ENCODE measurements around the gene ARHGAP44.

The ARHGAP44 gene

GRCh38 chr17:12993631-12994030 is 204.3 kb downstream of the ARHGAP44 start:
- Histone ChIP-seq H3K4me1 (ENCODE audit: control insufficient read depth, insufficient read depth, low read length) (no peaks in the 10 kb centered on the region), H3K27ac (ENCODE audit: low read depth, low read length) (no peak overlapping the region), H3K36me3 (ENCODE audit: control insufficient read depth, insufficient read depth, low read length) (peaks cover 61% of the 10 kb centered on the region), H3K9ac (ENCODE audit: low read length) (no peak overlapping the region), H3K27me3 (ENCODE audit: control insufficient read depth, insufficient read depth, low read length) (no peaks in the 10 kb centered on the region), H3K4me3 (ENCODE audit: low read length) (no peak overlapping the region)

DNA sequence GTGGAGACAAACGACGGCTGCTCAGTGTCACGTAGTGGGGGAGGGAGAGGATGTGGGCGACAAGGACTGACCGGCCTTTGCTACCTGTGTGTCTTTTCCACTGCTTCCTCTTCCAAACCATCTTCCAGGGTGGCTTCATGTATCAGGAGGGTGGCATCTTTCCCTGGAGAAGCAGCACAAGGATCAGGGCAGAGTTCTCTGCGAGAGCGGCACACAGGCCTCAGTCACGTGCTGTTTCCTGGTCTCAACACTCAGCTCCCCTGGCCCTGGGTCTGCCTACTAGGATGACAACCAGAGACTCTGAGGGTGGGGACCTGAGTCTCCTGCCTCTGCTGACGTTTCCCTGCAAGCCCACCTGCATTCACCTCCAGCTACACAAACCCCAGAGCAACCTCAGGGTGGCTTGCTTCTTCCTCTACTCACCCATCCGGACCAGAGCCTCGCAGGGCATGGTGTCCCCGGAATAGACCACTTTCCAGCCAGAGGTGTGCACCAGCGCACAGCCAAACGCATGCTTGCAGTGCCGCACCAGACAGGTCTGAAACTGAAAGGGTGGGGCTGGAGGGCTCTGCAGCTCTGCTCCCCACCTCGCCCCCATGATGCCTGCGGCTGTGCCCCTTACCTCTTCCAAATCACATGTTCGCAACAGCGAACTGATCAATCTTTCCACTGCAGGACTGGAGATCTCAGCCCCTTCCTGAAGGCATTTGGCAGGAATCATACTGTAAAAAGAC is 205.2 kb downstream of the ARHGAP44 start:
- Histone ChIP-seq H3K4me1 (ENCODE audit: control insufficient read depth, insufficient read depth, low read length) (no peaks in the 10 kb centered on the region), H3K36me3 (ENCODE audit: control insufficient read depth, insufficient read depth, low read length) (peaks cover 68% of the 10 kb centered on the region), H3K27ac (ENCODE audit: low read depth, low read length) (no peak overlapping the region), H3K9ac (ENCODE audit: low read length) (no peak overlapping the region), H3K4me3 (ENCODE audit: low read length) (no peak overlapping the region), H3K27me3 (ENCODE audit: control insufficient read depth, insufficient read depth, low read length) (no peaks in the 10 kb centered on the region)

DNA sequence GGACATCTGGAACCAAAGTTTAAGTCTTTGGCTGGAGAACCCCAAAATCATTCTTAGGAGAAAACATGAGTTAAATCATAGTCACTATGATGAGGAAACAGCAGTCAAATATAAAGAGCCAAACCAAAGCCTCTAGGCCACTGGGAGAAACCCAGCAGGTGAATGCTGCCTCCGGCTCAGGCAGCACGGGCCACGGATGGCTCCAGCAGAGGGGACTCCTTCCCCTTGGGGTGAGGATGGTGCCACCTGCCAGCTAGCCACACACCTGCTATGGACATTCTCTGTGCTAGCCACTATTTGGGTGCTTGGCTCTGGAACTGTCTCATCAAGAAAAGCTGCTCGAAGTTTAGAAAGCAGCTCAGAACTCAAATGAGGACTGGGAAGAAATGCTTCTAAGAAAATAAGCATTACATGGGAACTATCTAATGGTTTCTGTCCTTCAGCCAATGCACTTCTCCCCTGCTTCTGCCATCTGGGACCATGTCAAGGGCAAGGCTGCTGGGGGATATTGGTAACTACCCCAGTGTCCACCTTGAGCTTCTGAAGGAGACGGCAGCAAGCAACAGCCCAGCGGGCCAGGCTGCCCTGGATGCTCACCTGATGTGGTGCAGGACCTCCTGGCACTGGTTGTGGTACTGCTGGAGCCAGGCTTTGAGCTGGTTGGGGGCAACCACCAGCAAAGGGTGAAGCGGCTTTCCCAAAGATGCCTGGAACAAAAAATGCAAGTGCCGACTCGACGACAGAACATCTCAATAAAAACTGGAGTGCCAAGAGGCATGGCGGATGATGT is 206.0 kb downstream of the ARHGAP44 start:
- no peaks in the 10 kb centered on the region for H3K27me3 ChIP-seq (ENCODE audit: control insufficient read depth, insufficient read depth, low read length)
- no peak overlapping the region for H3K9ac ChIP-seq (ENCODE audit: low read length)
- no peak overlapping the region for H3K27ac ChIP-seq (ENCODE audit: low read depth, low read length)
- H3K4me1 ChIP-seq (ENCODE audit: control insufficient read depth, insufficient read depth, low read length), result no peaks in the 10 kb centered on the region
- no peak overlapping the region for H3K4me3 ChIP-seq (ENCODE audit: low read length)
- H3K36me3 ChIP-seq (ENCODE audit: control insufficient read depth, insufficient read depth, low read length), result peaks cover 70% of the 10 kb centered on the region

DNA sequence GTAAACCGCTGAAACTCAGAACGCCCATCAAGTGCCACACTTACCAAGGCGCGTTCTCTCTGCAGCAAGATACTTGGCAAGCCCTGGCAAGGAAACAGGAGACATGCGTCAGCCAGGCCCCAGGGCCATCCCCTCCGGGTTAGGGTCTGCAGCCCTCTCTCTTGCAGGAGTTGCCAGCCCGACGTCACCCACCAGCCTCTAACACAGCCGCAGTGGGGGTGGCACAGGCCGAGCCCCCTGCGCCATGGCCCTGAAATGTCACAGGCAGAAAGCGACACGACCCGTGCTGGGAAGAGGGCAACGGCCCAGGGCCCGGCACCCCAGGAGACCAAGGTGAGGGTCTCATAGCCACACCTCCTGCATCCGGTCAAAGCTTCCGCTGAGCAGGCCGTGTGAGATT is 206.6 kb downstream of the ARHGAP44 start:
- Histone ChIP-seq H3K4me1 (ENCODE audit: control insufficient read depth, insufficient read depth, low read length) (no peaks in the 10 kb centered on the region), H3K9ac (ENCODE audit: low read length) (no peak overlapping the region), H3K4me3 (ENCODE audit: low read length) (no peak overlapping the region), H3K36me3 (ENCODE audit: control insufficient read depth, insufficient read depth, low read length) (peaks cover 74% of the 10 kb centered on the region), H3K27me3 (ENCODE audit: control insufficient read depth, insufficient read depth, low read length) (no peaks in the 10 kb centered on the region), H3K27ac (ENCODE audit: low read depth, low read length) (no peak overlapping the region)

GRCh38 chr17:12996357-12996756 is 207.1 kb downstream of the ARHGAP44 start:
- Histone ChIP-seq H3K9ac (ENCODE audit: low read length) (no peak overlapping the region), H3K27ac (ENCODE audit: low read depth, low read length) (no peak overlapping the region), H3K27me3 (ENCODE audit: control insufficient read depth, insufficient read depth, low read length) (no peaks in the 10 kb centered on the region), H3K36me3 (ENCODE audit: control insufficient read depth, insufficient read depth, low read length) (peaks cover 74% of the 10 kb centered on the region), H3K4me1 (ENCODE audit: control insufficient read depth, insufficient read depth, low read length) (no peaks in the 10 kb centered on the region), H3K4me3 (ENCODE audit: low read length) (no peak overlapping the region)

- no peaks in the 10 kb centered on the region for H3K27me3 ChIP-seq (ENCODE audit: control insufficient read depth, insufficient read depth, low read length)
- H3K4me3 ChIP-seq (ENCODE audit: low read length), result no peak overlapping the region
- H3K4me1 ChIP-seq (ENCODE audit: control insufficient read depth, insufficient read depth, low read length), result no peaks in the 10 kb centered on the region
- H3K36me3 ChIP-seq (ENCODE audit: control insufficient read depth, insufficient read depth, low read length), result peaks cover 77% of the 10 kb centered on the region
- no peak overlapping the region for H3K27ac ChIP-seq (ENCODE audit: low read depth, low read length)
- no peak overlapping the region for H3K9ac ChIP-seq (ENCODE audit: low read length)
These were observed 207.6 kb downstream of the ARHGAP44 start for GRCh38 chr17:12996941-12997340.

GRCh38 chr17:12998461-12998860 is 209.2 kb downstream of the ARHGAP44 start:
- H3K36me3 ChIP-seq (ENCODE audit: control insufficient read depth, insufficient read depth, low read length), result peaks cover 73% of the 10 kb centered on the region
- no peaks in the 10 kb centered on the region for H3K27me3 ChIP-seq (ENCODE audit: control insufficient read depth, insufficient read depth, low read length)
- no peak overlapping the region for H3K27ac ChIP-seq (ENCODE audit: low read depth, low read length)
- no peak overlapping the region for H3K9ac ChIP-seq (ENCODE audit: low read length)
- no peak overlapping the region for H3K4me3 ChIP-seq (ENCODE audit: low read length)
- no peaks in the 10 kb centered on the region for H3K4me1 ChIP-seq (ENCODE audit: control insufficient read depth, insufficient read depth, low read length)

GRCh38 chr17:12998874-12999273 is 209.6 kb downstream of the ARHGAP44 start:
- Histone ChIP-seq H3K27ac (ENCODE audit: low read depth, low read length) (no peak overlapping the region), H3K4me3 (ENCODE audit: low read length) (no peak overlapping the region), H3K36me3 (ENCODE audit: control insufficient read depth, insufficient read depth, low read length) (peaks cover 69% of the 10 kb centered on the region), H3K9ac (ENCODE audit: low read length) (no peak overlapping the region), H3K4me1 (ENCODE audit: control insufficient read depth, insufficient read depth, low read length) (no peaks in the 10 kb centered on the region), H3K27me3 (ENCODE audit: control insufficient read depth, insufficient read depth, low read length) (no peaks in the 10 kb centered on the region)

DNA sequence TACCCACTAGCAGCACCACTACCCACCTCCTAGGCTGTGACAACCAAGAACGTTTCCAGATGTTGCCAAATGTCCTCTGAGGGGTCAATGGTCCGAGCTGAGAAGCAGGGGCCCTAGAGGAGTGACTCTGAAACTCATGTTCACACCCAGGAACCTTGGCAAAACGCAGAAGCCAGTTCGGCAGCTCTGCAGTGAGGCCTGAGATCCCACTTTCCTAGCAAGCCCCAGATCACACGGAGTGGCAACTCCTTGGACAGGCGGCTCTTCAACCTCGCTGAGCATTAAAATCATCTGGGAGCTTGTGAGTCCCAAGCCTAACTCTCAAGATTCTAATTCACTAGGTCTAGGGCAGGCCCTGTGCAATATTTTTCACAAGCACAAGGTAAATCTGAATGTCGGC is 211.3 kb downstream of the ARHGAP44 start:
- H3K4me3 ChIP-seq (ENCODE audit: low read length), result no peak overlapping the region
- H3K27ac ChIP-seq (ENCODE audit: low read depth, low read length), result no peak overlapping the region
- H3K9ac ChIP-seq (ENCODE audit: low read length), result no peak overlapping the region
- H3K4me1 ChIP-seq (ENCODE audit: control insufficient read depth, insufficient read depth, low read length), result no peaks in the 10 kb centered on the region
- H3K36me3 ChIP-seq (ENCODE audit: control insufficient read depth, insufficient read depth, low read length), result peaks cover 70% of the 10 kb centered on the region
- H3K27me3 ChIP-seq (ENCODE audit: control insufficient read depth, insufficient read depth, low read length), result no peaks in the 10 kb centered on the region

DNA sequence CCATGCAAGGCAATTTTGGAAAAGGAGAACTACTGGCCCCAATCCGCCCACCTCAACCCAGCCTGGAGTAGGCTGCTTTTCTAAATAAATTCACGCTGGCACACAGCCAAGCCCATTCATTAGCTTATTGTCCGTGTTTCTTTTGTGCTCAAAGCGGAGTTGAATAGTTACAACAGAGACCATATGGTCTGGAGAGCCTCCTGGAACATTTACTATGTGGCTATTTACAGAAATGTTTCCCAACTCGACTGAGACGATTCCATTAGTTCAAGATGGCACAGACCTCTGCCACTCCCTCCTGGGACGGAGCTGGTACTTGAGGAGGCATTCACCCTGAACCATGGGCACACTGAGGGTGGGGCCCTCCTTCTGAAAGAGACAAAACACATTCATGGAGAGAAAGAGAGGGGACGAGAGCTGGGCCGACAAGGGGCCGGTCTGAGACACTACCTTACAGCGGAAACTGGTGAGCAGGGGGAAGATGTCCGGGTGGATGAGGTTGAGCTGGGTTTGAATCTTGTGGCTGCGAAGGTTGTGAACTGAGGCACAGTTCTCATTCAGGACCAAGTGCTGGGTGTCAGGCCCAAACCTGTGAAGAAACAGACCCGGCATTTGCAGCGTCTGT is 212.8 kb downstream of the ARHGAP44 start:
- Histone ChIP-seq H3K27ac (ENCODE audit: low read depth, low read length) (no peak overlapping the region), H3K27me3 (ENCODE audit: control insufficient read depth, insufficient read depth, low read length) (no peaks in the 10 kb centered on the region), H3K4me3 (ENCODE audit: low read length) (no peak overlapping the region), H3K9ac (ENCODE audit: low read length) (no peak overlapping the region), H3K36me3 (ENCODE audit: control insufficient read depth, insufficient read depth, low read length) (peaks cover 58% of the 10 kb centered on the region), H3K4me1 (ENCODE audit: control insufficient read depth, insufficient read depth, low read length) (no peaks in the 10 kb centered on the region)

- Histone ChIP-seq H3K27me3 (ENCODE audit: control insufficient read depth, insufficient read depth, low read length) (no peaks in the 10 kb centered on the region), H3K9ac (ENCODE audit: low read length) (no peak overlapping the region), H3K27ac (ENCODE audit: low read depth, low read length) (no peak overlapping the region), H3K36me3 (ENCODE audit: control insufficient read depth, insufficient read depth, low read length) (peaks cover 50% of the 10 kb centered on the region), H3K4me1 (ENCODE audit: control insufficient read depth, insufficient read depth, low read length) (no peaks in the 10 kb centered on the region), H3K4me3 (ENCODE audit: low read length) (no peak overlapping the region)
These were observed 213.6 kb downstream of the ARHGAP44 start for GRCh38 chr17:13002761-13003453.

GRCh38 chr17:13003454-13003851 is 214.2 kb downstream of the ARHGAP44 start:
- H3K4me1 ChIP-seq (ENCODE audit: control insufficient read depth, insufficient read depth, low read length), result no peaks in the 10 kb centered on the region
- H3K27me3 ChIP-seq (ENCODE audit: control insufficient read depth, insufficient read depth, low read length), result no peaks in the 10 kb centered on the region
- H3K36me3 ChIP-seq (ENCODE audit: control insufficient read depth, insufficient read depth, low read length), result peaks cover 44% of the 10 kb centered on the region
- no peak overlapping the region for H3K27ac ChIP-seq (ENCODE audit: low read depth, low read length)
- H3K4me3 ChIP-seq (ENCODE audit: low read length), result no peak overlapping the region
- no peak overlapping the region for H3K9ac ChIP-seq (ENCODE audit: low read length)

Measured in rectal smooth muscle tissue (tissue), 1 donor.